HG02981 (cell line): ENCODE data around the gene CALML4.
"Not testable (repeated sequence)": the region's sequence is repeated elsewhere in the genome, so short reads cannot be mapped to it uniquely, and the experiment has no call there.

Source experiments
- ATAC-seq: cut with Tn5 transposase; IDR thresholded peaks from one replicate; pipeline ENCODE4 v1.9.1; 2021; ENCODE audit warnings: mild to moderate bottlenecking, moderate library complexity; ENCODE audit not compliant: unreplicated experiment

Gene CALML4

GRCh38 chr15:68225442-68225841 is 20.3 kb upstream of the CALML4 start:
- ATAC-seq: not testable (repeated sequence)

- ATAC-seq: no peak
These were observed 19.6 kb upstream of the CALML4 start for GRCh38 chr15:68224546-68225250.

GRCh38 chr15:68224108-68224507 is 19.0 kb upstream of the CALML4 start:
- ATAC-seq: no peak

DNA sequence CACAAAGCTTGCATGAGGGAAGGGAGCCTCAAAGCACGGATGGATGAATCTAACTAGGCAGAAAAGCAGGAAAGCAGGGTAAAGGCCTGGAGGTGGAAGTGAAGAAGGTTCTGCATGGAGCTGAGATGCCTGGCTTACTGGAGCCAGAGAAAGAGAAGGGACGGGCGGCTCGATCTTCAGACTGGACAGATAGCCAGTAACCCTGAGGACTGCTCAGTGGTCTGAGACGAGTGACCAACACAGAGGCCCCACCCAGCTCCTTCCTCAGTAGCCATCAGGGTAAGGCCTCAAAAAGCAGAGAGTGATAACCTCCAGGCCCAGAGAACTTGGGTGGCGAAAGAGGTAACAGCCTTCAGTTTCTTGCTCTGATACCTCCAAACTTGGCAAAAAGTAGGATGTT is 18.0 kb upstream of the CALML4 start:
- ATAC-seq: no peak

DNA sequence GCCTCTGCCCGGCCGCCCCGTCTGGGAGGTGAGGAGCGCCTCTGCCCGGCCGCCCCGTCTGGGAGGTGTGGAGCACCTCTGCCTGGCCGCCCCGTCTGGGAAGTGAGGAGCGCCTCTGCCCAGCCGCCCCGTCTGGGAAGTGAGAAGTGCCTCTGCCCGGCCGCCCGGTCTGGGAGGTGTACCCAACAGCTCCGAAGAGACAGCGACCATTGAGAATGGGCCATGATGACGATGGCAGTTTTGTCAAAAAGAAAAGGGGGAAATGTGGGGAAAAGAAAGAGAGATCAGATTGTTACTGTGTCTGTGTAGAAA is 17.3 kb upstream of the CALML4 start:
- not testable (repeated sequence) for ATAC-seq

- ATAC-seq: not testable (repeated sequence)
These were observed 16.6 kb upstream of the CALML4 start for GRCh38 chr15:68221530-68222431.

DNA sequence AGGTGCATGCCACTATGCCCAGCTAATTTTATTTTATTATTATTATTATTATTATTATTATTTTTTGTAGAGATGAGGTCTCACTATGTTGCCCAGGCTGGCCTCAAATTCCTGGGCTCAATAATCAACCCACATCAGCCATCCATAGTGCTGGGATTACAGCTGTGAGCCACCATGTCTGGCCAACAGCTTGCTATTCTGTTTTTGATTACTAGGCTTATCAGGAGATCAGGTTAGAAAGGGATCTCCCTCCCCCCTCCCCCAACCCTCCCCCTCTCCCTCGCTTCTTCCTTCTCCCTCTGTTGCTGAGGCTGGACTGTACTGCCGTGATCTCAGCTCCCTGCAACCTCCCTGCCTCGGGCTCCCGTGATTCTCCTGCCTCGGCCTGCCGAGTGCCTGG is 15.8 kb upstream of the CALML4 start:
- no peak for ATAC-seq

GRCh38 chr15:68220489-68220888 is 15.4 kb upstream of the CALML4 start:
- ATAC-seq: no peak

DNA sequence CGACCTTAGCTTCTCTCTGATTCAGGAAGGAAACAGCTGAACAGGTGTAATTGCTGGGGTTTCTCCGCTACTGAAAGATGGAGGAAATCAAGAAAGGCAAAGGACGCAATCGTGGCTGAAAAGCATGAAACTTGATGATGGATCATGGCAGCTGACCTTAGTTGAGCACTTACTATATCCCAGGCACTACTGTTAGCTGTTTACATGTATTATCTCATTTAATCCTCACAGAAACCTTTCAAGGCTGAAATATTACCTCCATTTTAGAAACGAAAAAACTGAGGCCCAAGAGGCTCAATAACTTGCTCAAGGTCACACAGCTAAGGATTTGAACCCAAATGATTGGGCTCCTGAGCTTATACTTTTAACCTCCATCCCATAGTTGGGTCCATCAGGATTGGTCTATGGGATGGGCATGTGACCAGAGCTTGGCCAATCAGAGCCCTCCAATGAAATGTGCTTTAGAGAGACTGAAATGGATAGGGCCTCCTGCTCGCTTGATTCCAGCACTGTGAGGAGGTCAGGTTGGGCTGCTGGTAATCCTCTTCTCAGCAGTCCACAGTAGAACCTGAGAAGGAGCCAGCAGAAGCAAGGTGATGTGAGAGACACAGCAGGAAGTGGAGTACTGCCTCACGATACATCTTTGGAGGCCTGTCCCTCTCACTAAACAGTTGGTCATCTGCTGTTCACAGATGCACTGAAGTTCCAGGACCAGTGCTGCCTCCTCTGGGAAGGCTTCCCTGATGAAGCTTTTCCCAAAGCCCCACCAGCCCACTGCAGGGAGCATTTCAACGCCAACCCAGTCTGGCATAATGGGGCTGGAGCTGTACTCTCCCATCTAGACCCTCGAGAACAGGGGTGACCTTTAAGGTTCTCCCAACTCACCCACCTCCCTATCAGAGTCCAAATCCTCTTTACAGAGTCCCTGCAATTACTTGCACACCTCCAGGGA is 14.0 kb upstream of the CALML4 start:
- ATAC-seq: no peak

DNA sequence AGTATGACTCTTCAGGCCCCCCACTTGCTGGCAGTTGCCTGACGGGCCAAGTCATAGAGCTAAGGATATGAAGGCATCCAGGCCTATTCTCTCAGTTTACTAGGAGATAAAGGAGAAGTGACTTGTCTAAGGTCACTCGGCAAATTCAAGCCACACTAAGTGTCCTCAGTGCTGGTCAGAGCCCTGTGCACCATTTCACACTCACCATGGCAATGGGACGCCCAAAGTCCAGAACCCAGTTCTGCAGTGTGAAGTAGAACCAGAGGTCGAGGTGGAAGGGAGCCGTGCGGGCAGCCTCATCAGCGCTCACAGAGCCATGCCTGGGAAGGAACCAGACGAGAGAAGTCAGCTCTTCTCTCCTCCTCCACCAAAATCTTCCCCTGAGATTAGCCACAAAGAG is 13.2 kb upstream of the CALML4 start:
- no peak for ATAC-seq

DNA sequence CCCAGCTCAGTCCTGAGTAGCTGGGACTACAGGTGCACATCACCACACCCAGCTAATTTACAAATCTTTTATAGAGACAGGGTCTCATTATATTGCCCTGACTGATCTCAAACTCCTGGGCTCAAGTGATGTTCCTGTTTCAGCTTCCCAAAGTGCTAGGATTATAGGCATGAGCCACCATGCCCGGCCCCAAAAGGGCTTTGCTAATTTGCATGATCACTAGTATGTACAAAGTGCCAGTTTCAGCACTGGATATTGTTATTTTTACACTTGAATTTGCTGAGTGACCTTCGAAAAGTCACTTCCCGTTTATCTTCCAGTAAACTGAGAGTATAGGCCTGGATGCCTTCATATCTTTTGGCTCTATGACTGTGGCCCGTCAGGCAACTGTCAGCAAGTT is 12.2 kb upstream of the CALML4 start:
- ATAC-seq: no peak

- no peak for ATAC-seq
These were observed 9.7 kb upstream of the CALML4 start for GRCh38 chr15:68214838-68215254.

- ATAC-seq: no peak
These were observed 9.1 kb upstream of the CALML4 start for GRCh38 chr15:68213991-68214837.

DNA sequence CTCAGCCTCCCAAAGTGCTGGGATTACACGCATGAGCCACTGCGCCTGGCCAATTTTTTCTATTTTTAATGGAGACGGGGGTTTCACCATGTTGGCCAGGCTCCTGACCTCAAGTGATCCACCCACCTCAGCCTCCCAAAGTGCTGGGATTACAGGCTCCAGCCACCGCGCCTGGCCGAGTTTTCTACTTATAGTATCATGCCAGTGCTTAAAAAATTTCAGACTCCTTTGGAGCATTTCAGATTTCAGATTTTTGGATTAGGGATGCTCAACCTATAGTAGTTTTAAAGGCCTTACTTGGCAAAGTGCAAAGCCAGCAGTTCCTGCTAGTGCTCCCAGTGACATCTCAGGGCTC is 8.3 kb upstream of the CALML4 start:
- ATAC-seq: not testable (repeated sequence)

GRCh38 chr15:68211656-68212320 is 6.7 kb upstream of the CALML4 start:
- ATAC-seq: no peak

DNA sequence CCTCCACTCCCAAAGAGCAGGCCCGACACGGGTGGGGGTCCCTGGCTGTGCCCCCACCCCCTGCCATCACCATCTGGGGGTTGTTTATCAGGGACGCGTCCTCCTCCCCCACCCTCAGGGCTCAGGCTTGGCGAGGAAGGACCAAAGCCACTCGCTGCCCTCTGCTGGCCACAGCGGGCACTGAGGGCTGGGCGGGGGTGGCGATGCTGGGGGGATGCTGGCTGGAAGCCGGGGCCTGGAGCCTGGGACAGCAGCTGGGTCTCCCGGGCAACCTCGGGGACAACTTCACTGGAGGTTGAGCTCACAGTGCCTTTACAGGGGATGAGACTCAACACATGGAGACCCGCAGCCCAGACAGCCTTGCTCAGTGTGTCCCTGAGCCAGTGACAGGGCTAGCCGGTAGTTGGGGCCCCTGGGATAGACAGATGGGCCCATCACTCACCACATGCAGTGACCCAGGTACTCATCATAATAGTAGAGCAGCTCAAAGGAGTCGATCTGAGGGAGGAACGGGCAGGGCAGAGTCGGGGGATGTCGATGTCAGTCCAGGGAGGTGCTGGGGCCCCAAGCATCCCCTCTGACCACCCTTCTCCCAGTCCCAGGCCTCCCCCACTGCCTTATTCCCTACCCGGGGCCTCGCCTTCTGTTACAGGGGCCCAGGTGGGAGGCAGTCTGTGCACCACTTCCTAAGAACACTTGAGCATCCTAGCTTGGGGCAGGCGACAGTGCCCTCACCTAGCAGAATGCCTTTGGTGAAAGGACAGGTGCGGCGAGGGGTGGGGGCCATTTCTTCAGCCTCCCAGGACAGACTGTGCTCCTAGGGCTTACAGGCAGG is 5.9 kb upstream of the CALML4 start:
- no peak for ATAC-seq

DNA sequence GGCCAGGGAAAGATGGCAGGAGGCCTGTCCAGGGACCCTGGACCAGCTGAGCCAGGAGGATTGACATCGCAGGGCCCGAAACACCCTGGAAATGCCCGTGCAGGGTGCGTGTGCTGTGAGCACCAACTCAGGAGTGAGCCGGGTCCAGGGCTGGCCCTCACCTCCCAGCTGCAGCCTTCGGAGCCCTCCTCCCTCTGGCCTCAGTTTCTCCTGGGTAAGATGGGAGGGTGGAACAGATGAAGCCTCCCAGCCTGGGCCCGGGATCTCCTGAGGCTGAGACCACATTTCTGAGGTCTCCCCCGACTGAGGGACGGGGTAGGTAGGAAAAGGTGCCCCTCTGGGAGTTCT is 5.3 kb upstream of the CALML4 start:
- no peak for ATAC-seq

DNA sequence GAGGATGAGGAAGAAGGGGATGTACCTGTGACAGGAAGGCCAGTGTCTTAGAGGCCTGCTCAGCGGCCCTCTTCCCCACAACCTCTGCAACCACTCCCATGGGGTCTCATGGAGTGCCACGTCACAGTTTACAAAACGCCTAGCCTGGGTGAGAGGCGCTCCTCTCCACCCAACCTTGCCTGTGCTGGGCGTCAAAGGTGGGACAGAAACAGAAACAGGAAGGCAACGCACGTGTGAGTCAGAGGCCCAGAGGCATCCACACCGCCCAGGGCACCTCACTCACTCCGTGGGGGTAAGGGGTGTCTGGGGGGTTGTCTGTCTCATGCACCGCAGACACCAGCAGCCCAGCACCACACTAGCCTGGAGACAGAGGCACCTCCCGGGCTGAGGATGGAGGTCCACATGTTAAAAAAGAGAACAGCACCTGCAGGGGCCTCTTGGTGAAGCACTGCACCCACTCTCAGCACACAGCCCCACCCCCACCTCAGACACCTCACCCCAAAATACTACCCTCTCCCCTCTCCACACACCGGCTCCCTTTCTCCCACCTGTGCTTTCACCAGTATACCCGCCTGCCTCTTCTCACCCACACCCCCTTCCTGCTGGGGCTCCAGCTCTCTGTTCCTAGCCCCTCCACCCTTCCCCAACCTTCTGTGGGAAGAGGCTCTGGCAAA is 4.7 kb upstream of the CALML4 start:
- ATAC-seq: no peak

GRCh38 chr15:68209272-68209671 is 4.1 kb upstream of the CALML4 start:
- ATAC-seq: no peak
